Fibroblast of gingiva (primary cell): ENCODE data around the gene USP3.
"Not testable (repeated sequence)": the region's sequence is repeated elsewhere in the genome, so short reads cannot be mapped to it uniquely, and the experiment has no call there.

ENCODE experiments used
- DNase-seq: peaks from one replicate; pipeline ENCODE4 v3.0.0-alpha.2; 2011; ENCODE audit warnings: low read depth

USP3 gene

GRCh38 chr15:63610209-63610841, 105.9 kb downstream of the USP3 start:
- DNase-seq = peak; percentile 70

GRCh38 chr15:63611177-63611576, 106.8 kb downstream of the USP3 start:
- no peak for DNase-seq

GRCh38 chr15:63612300-63612699, 107.9 kb downstream of the USP3 start:
- no peak for DNase-seq

GRCh38 chr15:63615935-63616334, 111.5 kb downstream of the USP3 start:
- DNase-seq = no peak

GRCh38 chr15:63617147-63617546, 112.8 kb downstream of the USP3 start:
- DNase-seq = not testable (repeated sequence)

GRCh38 chr15:63617627-63618026, 113.2 kb downstream of the USP3 start:
- not testable (repeated sequence) for DNase-seq

- not testable (repeated sequence) for DNase-seq
These were observed 116.4 kb downstream of the USP3 start for GRCh38 chr15:63620760-63621159.

- DNase-seq = no peak
These were observed 119.0 kb downstream of the USP3 start for GRCh38 chr15:63623232-63623969.

- DNase-seq = no peak
These were observed 122.6 kb downstream of the USP3 start for GRCh38 chr15:63626955-63627354.

- peak; percentile 21 for DNase-seq
These were observed 123.9 kb downstream of the USP3 start for GRCh38 chr15:63628123-63628822.

GRCh38 chr15:63630036-63630751, 125.8 kb downstream of the USP3 start:
- no peak for DNase-seq

- DNase-seq = no peak
These were observed 128.9 kb downstream of the USP3 start for GRCh38 chr15:63633312-63633711.

- no peak for DNase-seq
These were observed 129.8 kb downstream of the USP3 start for GRCh38 chr15:63634154-63634553.

- DNase-seq = no peak
These were observed 132.2 kb downstream of the USP3 start for GRCh38 chr15:63636518-63637061.

- DNase-seq = no peak
These were observed 134.4 kb downstream of the USP3 start for GRCh38 chr15:63638839-63639238.

GRCh38 chr15:63640146-63640545, 135.8 kb downstream of the USP3 start:
- no peak for DNase-seq
